H1 (cell line): ENCODE data around the gene HMGA1.
"Not testable (repeated sequence)": the region's sequence is repeated elsewhere in the genome, so short reads cannot be mapped to it uniquely, and the experiment has no call there.

Experiments used
- CHD2 ChIP-seq: IDR thresholded peaks from 2 replicates; pipeline ENCODE4 v1.6.1; 2012; ENCODE audit warnings: low read length, improper control_type of control experiment
- EP300 ChIP-seq, 2 experiments: IDR thresholded peaks; 1 replicate in 1 of 2; 2 replicates in 1 of 2; pipeline ENCODE4 v1.6.1; 2011 to 2012; ENCODE audit warnings: low read depth in 2 of 2, low read length in 2 of 2, mild to moderate bottlenecking in 2 of 2, borderline replicate concordance in 1 of 2, inconsistent platforms in 1 of 2, moderate library complexity in 1 of 2
- EZH2 ChIP-seq: fragments of 200-600 bp; sonication (generic); IDR thresholded peaks from 2 replicates; pipeline ENCODE4 v1.7.1; 2012; ENCODE audit warnings: low read depth, mild to moderate bottlenecking, moderate library complexity, low read length, inconsistent platforms; ENCODE audit not compliant: severe bottlenecking
- GABPA ChIP-seq: IDR thresholded peaks from 2 replicates; pipeline ENCODE4 v1.6.1; 2011; ENCODE audit warnings: mild to moderate bottlenecking, low read length, moderate library complexity, borderline replicate concordance; ENCODE audit not compliant: insufficient read depth
- JUN ChIP-seq: IDR thresholded peaks from 2 replicates; pipeline ENCODE4 v1.6.1; 2011; ENCODE audit warnings: low read depth, mild to moderate bottlenecking, improper control_type of control experiment, low read length
- POLR2A ChIP-seq, 2 experiments: IDR thresholded peaks; 1 replicate in 1 of 2; 2 replicates in 1 of 2; pipeline ENCODE4 v1.6.1; 2011; ENCODE audit warnings: low read depth in 2 of 2, low read length in 2 of 2, mild to moderate bottlenecking in 2 of 2; ENCODE audit errors: control extremely low read depth in 1 of 2
- RNF2 ChIP-seq: fragments of 200-900, 300-1000 bp; sonication (generic); IDR thresholded peaks from 2 replicates; pipeline ENCODE4 v1.7.1; 2016; ENCODE audit warnings: borderline replicate concordance, low read depth, mild to moderate bottlenecking, antibody characterized with exemption, low read length; ENCODE audit not compliant: poor library complexity, severe bottlenecking; ENCODE audit errors: missing control alignments
- TF ChIP-seq, protein P1 (sequence below), 3 experiments: IDR thresholded peaks; 1 replicate in 2 of 3; 2 replicates in 1 of 3; pipeline versions ENCODE4 v1.5.1 to v1.6.1; 2011; ENCODE audit warnings: low read length in 3 of 3, mild to moderate bottlenecking in 3 of 3, inconsistent platforms in 2 of 3, low read depth in 1 of 3, moderate library complexity in 1 of 3; ENCODE audit not compliant: insufficient read depth in 1 of 3; ENCODE audit errors: control extremely low read depth in 1 of 3

DNA sequence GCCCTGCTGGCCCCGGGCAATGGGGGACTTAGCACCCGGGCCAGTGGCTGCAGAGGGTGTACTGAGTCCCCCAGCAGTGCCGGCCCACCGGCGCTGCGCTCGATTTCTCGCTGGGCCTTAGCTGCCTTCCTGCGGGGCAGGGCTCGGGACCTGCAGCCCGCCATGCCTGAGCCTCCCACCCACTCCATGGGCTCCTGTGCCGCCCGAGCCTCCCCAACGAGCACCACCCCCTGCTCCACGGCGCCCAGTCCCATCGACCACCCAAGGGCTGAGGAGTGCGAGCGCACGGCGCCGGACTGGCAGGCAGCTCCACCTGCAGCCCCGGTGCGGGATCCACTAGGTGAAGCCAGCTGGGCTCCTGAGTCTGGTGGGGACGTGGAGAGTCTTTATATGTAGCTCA, 32.5 kb downstream of the HMGA1 start:
- TF ChIP-seq, protein P1, sequence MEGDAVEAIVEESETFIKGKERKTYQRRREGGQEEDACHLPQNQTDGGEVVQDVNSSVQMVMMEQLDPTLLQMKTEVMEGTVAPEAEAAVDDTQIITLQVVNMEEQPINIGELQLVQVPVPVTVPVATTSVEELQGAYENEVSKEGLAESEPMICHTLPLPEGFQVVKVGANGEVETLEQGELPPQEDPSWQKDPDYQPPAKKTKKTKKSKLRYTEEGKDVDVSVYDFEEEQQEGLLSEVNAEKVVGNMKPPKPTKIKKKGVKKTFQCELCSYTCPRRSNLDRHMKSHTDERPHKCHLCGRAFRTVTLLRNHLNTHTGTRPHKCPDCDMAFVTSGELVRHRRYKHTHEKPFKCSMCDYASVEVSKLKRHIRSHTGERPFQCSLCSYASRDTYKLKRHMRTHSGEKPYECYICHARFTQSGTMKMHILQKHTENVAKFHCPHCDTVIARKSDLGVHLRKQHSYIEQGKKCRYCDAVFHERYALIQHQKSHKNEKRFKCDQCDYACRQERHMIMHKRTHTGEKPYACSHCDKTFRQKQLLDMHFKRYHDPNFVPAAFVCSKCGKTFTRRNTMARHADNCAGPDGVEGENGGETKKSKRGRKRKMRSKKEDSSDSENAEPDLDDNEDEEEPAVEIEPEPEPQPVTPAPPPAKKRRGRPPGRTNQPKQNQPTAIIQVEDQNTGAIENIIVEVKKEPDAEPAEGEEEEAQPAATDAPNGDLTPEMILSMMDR (IDR thresholded peaks at IDR 0.05; ENCODE audit: control extremely low read depth in 1 of 3, insufficient read depth in 1 of 3, low read depth in 1 of 3, low read length in 3 of 3), result not testable (repeated sequence)
- not testable (repeated sequence) for TF ChIP-seq GABPA; CHD2; POLR2A (IDR thresholded peaks at IDR 0.05; ENCODE audit: control extremely low read depth in 1 of 2, low read depth in 2 of 2, low read length in 2 of 2); RNF2; EP300 (IDR thresholded peaks at IDR 0.05; ENCODE audit: borderline replicate concordance in 1 of 2, low read depth in 2 of 2, low read length in 2 of 2); JUN; EZH2
